Measurements from ENCODE around the gene XRN2. TPM values are rescaled to one million over a fixed set of nuclear protein-coding genes. Genes with fewer than 3 reads are reported as not detected.

XRN2 gene
- total RNA-seq, 1 experiment from 2014 or later: 78.3 TPM

- no peak for DNase-seq
- peaks cover 16% of the 10 kb centered on the region for H3F3A ChIP-seq (ENCODE audit: insufficient read depth, low read depth)
- H3K4me3 ChIP-seq: no peak overlapping the region
- H2AFZ ChIP-seq: no peak overlapping the region
- ChIA-PET POLR2A (ENCODE audit: unreplicated experiment) (no interaction called here), CTCF (no interaction called here)
- TF ChIP-seq CTCF (conservative IDR thresholded peaks at IDR 0.05) (no peak), EZH2 (IDR thresholded peaks at IDR 0.05; ENCODE audit: low read depth) (no peak)
- H3K27ac ChIP-seq: no peak overlapping the region
- peaks cover 9% of the 10 kb centered on the region; the same call in 1 of the 2 replicates for H3K36me3 ChIP-seq (ENCODE audit: low read depth)
- no peak overlapping the region for H3K4me2 ChIP-seq
- H3K4me1 ChIP-seq (replicated peaks; ENCODE audit: insufficient read depth): no peaks in the 10 kb centered on the region
- H4K20me1 ChIP-seq (ENCODE audit: insufficient read depth): peaks cover 5% of the 10 kb centered on the region
- H3K79me2 ChIP-seq (ENCODE audit: low read depth): no peaks in the 10 kb centered on the region
- H3K9me3 ChIP-seq (ENCODE audit: insufficient read depth, low read depth): no peaks in the 10 kb centered on the region
- no TSS peak for BruUV-seq (replicated peaks)
- H3K9me2 ChIP-seq (ENCODE audit: insufficient read depth): no peaks in the 10 kb centered on the region
- no peaks in the 10 kb centered on the region for H3K27me3 ChIP-seq (ENCODE audit: insufficient read depth, low read depth)
- intact Hi-C loops (cut with micrococcal nuclease; ENCODE audit: unreplicated experiment): no loop called here
Measured at GRCh38 chr20:21384308-21384892, 81.3 kb downstream of the XRN2 start.

DNA sequence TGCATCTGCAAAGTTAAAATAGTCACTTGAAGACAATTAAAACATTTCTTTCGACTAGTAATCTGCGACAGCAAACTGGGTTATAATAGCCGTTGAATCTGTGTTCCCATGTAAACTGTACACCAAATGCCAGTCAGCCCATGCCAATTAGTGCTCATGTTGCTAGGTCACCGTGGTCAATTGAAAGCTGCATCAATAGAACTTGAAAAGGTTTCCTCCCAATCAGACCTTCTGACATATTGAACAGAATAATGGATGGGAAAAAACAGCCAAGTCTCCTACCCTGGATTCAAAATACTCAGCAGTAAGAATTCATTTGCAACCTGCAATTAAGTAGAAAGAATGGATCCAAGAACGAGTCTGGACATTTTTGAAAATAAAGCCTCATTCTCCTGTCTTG, 83.0 kb downstream of the XRN2 start:
- H3K27ac ChIP-seq: no peak overlapping the region
- ChIA-PET POLR2A (ENCODE audit: unreplicated experiment) (no interaction called here), CTCF (no interaction called here)
- peaks cover 16% of the 10 kb centered on the region for H3F3A ChIP-seq (ENCODE audit: insufficient read depth, low read depth)
- no peak overlapping the region for H3K4me3 ChIP-seq
- no peaks in the 10 kb centered on the region for H3K4me1 ChIP-seq (replicated peaks; ENCODE audit: insufficient read depth)
- TF ChIP-seq EZH2 (IDR thresholded peaks at IDR 0.05; ENCODE audit: low read depth): no peak
- TF ChIP-seq CTCF (conservative IDR thresholded peaks at IDR 0.05): no peak
- no peaks in the 10 kb centered on the region; the same call in none of the 2 replicates for H4K20me1 ChIP-seq (ENCODE audit: insufficient read depth)
- DNase-seq: no peak
- no peaks in the 10 kb centered on the region for H3K9me2 ChIP-seq (ENCODE audit: insufficient read depth)
- no peaks in the 10 kb centered on the region for H3K27me3 ChIP-seq (ENCODE audit: insufficient read depth, low read depth)
- intact Hi-C loops (cut with micrococcal nuclease; ENCODE audit: unreplicated experiment): no loop called here
- peaks cover 9% of the 10 kb centered on the region; the same call in 1 of the 2 replicates for H3K36me3 ChIP-seq (ENCODE audit: low read depth)
- no peaks in the 10 kb centered on the region for H3K79me2 ChIP-seq (ENCODE audit: low read depth)
- BruUV-seq (replicated peaks): no TSS peak
- H2AFZ ChIP-seq: no peak overlapping the region
- no peak overlapping the region for H3K4me2 ChIP-seq
- H3K9me3 ChIP-seq (ENCODE audit: insufficient read depth, low read depth): no peaks in the 10 kb centered on the region

DNA sequence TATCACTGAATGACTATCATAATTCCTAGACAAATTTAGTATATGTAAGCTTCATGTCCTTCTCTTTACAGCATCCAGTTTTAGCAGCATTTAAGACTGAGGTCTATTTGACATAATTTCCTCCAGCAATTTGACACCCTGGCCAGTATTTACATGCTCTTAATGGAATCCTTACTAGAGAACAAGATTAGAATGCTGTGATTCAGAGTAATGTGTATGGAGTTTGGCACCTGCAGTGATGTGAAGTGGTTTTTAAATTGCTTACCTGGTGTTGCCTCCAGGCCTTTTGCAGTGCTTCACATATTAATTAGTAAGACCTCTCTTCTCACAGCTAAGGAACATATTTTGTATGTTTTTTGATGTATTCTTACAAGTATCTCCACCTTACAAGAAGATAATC, 84.4 kb downstream of the XRN2 start:
- Histone ChIP-seq H3K4me2 (no peak overlapping the region), H3K9me3 (ENCODE audit: insufficient read depth, low read depth) (no peaks in the 10 kb centered on the region), H2AFZ (no peak overlapping the region), H3K9me2 (ENCODE audit: insufficient read depth) (no peaks in the 10 kb centered on the region), H3K27ac (no peak overlapping the region), H3K27me3 (ENCODE audit: insufficient read depth, low read depth) (no peaks in the 10 kb centered on the region), H3K79me2 (ENCODE audit: low read depth) (no peaks in the 10 kb centered on the region), H3K4me1 (replicated peaks; ENCODE audit: insufficient read depth) (no peaks in the 10 kb centered on the region), H3K36me3 (ENCODE audit: low read depth) (peaks cover 5% of the 10 kb centered on the region; the same call in 1 of the 2 replicates), H3F3A (ENCODE audit: insufficient read depth, low read depth) (peaks cover 16% of the 10 kb centered on the region), H4K20me1 (ENCODE audit: insufficient read depth) (no peaks in the 10 kb centered on the region; the same call in 1 of the 2 replicates), H3K4me3 (no peak overlapping the region)
- TF ChIP-seq CTCF (conservative IDR thresholded peaks at IDR 0.05): no peak
- TF ChIP-seq EZH2 (IDR thresholded peaks at IDR 0.05; ENCODE audit: low read depth): no peak
- BruUV-seq (replicated peaks): no TSS peak
- no peak for DNase-seq
- ChIA-PET CTCF (interaction anchor here (0.6 kb wide), 1 partner anchor 153 kb away, joined by 4 read pairs; no protein-coding TSS in a partner anchor), POLR2A (ENCODE audit: unreplicated experiment) (no interaction called here)
- intact Hi-C loops (cut with micrococcal nuclease; ENCODE audit: unreplicated experiment): no loop called here
